Measurements from ENCODE around the gene AQP5.

AQP5 gene

GRCh38 chr12:49990273-49990672 is 28.6 kb downstream of the AQP5 start:
- no peak for ATAC-seq (ENCODE audit: low read depth)
- no peak for DNase-seq (ENCODE audit: low spot score)
- H3K36me3 ChIP-seq (ENCODE audit: low read depth), result peaks cover 68% of the 10 kb centered on the region

GRCh38 chr12:49998453-49998852 is 36.8 kb downstream of the AQP5 start:
- no peak for ATAC-seq (ENCODE audit: low read depth)
- H3K9me3 ChIP-seq (ENCODE audit: severe bottlenecking), result no peaks in the 10 kb centered on the region
- no peak for DNase-seq (ENCODE audit: low spot score)
- TF ChIP-seq CTCF (IDR thresholded peaks at IDR 0.05; ENCODE audit: poor library complexity, severe bottlenecking), result no peak
- H3K4me1 ChIP-seq (ENCODE audit: insufficient read depth, poor library complexity, severe bottlenecking), result no peaks in the 10 kb centered on the region
- no peaks in the 10 kb centered on the region for H3K27me3 ChIP-seq (ENCODE audit: insufficient read depth, poor library complexity, severe bottlenecking)
- no peak overlapping the region for H3K27ac ChIP-seq (ENCODE audit: poor library complexity, severe bottlenecking)
- peaks cover 96% of the 10 kb centered on the region for H3K36me3 ChIP-seq (ENCODE audit: low read depth)
- no peak overlapping the region for H3K4me3 ChIP-seq (ENCODE audit: severe bottlenecking)

More at GRCh38 chr12:49990273-49990672, 28.6 kb downstream of the AQP5 start:
- Histone ChIP-seq H3K9me3 (ENCODE audit: severe bottlenecking) (no peaks in the 10 kb centered on the region), H3K27ac (ENCODE audit: poor library complexity, severe bottlenecking) (no peak overlapping the region), H3K27me3 (ENCODE audit: insufficient read depth, poor library complexity, severe bottlenecking) (no peaks in the 10 kb centered on the region), H3K4me3 (ENCODE audit: severe bottlenecking) (no peak overlapping the region), H3K4me1 (ENCODE audit: insufficient read depth, poor library complexity, severe bottlenecking) (no peaks in the 10 kb centered on the region)
- no peak for TF ChIP-seq CTCF (IDR thresholded peaks at IDR 0.05; ENCODE audit: poor library complexity, severe bottlenecking)

GRCh38 chr12:50003595-50003994 is 41.9 kb downstream of the AQP5 start:
- Histone ChIP-seq H3K9me3 (ENCODE audit: severe bottlenecking) (no peaks in the 10 kb centered on the region), H3K36me3 (ENCODE audit: low read depth) (peaks cover 92% of the 10 kb centered on the region), H3K4me1 (ENCODE audit: insufficient read depth, poor library complexity, severe bottlenecking) (no peaks in the 10 kb centered on the region), H3K27me3 (ENCODE audit: insufficient read depth, poor library complexity, severe bottlenecking) (no peaks in the 10 kb centered on the region), H3K27ac (ENCODE audit: poor library complexity, severe bottlenecking) (no peak overlapping the region), H3K4me3 (ENCODE audit: severe bottlenecking) (no peak overlapping the region)
- ATAC-seq (ENCODE audit: low read depth) (no peak), DNase-seq (ENCODE audit: low spot score) (no peak)
- TF ChIP-seq CTCF (IDR thresholded peaks at IDR 0.05; ENCODE audit: poor library complexity, severe bottlenecking), result no peak

GRCh38 chr12:50004696-50005095 is 43.0 kb downstream of the AQP5 start:
- H3K9me3 ChIP-seq (ENCODE audit: severe bottlenecking), result no peaks in the 10 kb centered on the region
- no peak overlapping the region for H3K4me3 ChIP-seq (ENCODE audit: severe bottlenecking)
- H3K27ac ChIP-seq (ENCODE audit: poor library complexity, severe bottlenecking), result no peak overlapping the region
- DNase-seq (ENCODE audit: low spot score) (no peak), ATAC-seq (ENCODE audit: low read depth) (no peak)
- H3K27me3 ChIP-seq (ENCODE audit: insufficient read depth, poor library complexity, severe bottlenecking), result no peaks in the 10 kb centered on the region
- no peak for TF ChIP-seq CTCF (IDR thresholded peaks at IDR 0.05; ENCODE audit: poor library complexity, severe bottlenecking)
- peaks cover 88% of the 10 kb centered on the region for H3K36me3 ChIP-seq (ENCODE audit: low read depth)
- H3K4me1 ChIP-seq (ENCODE audit: insufficient read depth, poor library complexity, severe bottlenecking), result no peaks in the 10 kb centered on the region

GRCh38 chr12:50005175-50005574 is 43.5 kb downstream of the AQP5 start:
- no peaks in the 10 kb centered on the region for H3K9me3 ChIP-seq (ENCODE audit: severe bottlenecking)
- peaks cover 90% of the 10 kb centered on the region for H3K36me3 ChIP-seq (ENCODE audit: low read depth)
- H3K27me3 ChIP-seq (ENCODE audit: insufficient read depth, poor library complexity, severe bottlenecking), result no peaks in the 10 kb centered on the region
- DNase-seq (ENCODE audit: low spot score) (no peak), ATAC-seq (ENCODE audit: low read depth) (no peak)
- no peak overlapping the region for H3K27ac ChIP-seq (ENCODE audit: poor library complexity, severe bottlenecking)
- no peak overlapping the region for H3K4me3 ChIP-seq (ENCODE audit: severe bottlenecking)
- no peaks in the 10 kb centered on the region for H3K4me1 ChIP-seq (ENCODE audit: insufficient read depth, poor library complexity, severe bottlenecking)
- no peak for TF ChIP-seq CTCF (IDR thresholded peaks at IDR 0.05; ENCODE audit: poor library complexity, severe bottlenecking)
